ENCODE measurements around the gene RANBP3. TPM values are rescaled to one million over a fixed set of nuclear protein-coding genes. Genes with fewer than 3 reads are reported as not detected.
A peak's percentile ranks its signal among the peaks of the same experiment; 100 is the strongest.

The RANBP3 gene
- total RNA-seq, 1 experiment from 2014 or later, result 62.4 TPM

- Histone ChIP-seq H3K4me2 (ENCODE audit: low read length) (no peak overlapping the region), H4K20me1 (ENCODE audit: insufficient read depth) (no peaks in the 10 kb centered on the region), H3K9ac (ENCODE audit: low read length) (no peak overlapping the region), H3K79me2 (ENCODE audit: insufficient read depth, low read length) (peaks cover 21% of the 10 kb centered on the region; the same call in 1 of the 2 replicates), H3K4me1 (ENCODE audit: control insufficient read depth in 1 of 2, insufficient read depth in 2 of 2, low read length in 2 of 2) (peaks cover 0 to 3% of the 10 kb centered on the region in 2 experiments; a peak in 1 of 4 replicates), H3K9me2 (ENCODE audit: insufficient read depth) (no peaks in the 10 kb centered on the region), H3K27me3 (ENCODE audit: insufficient read depth, low read length) (no peaks in the 10 kb centered on the region), H3K36me3 (ENCODE audit: control insufficient read depth in 1 of 2, insufficient read depth in 2 of 2, low read length in 2 of 2) (0 out of 4 replicates have a peak, but pooled peaks cover 0 to 7% of the 10 kb centered on the region in 2 experiments), H2AFZ (ENCODE audit: low read depth, low read length, poor library complexity, severe bottlenecking) (no peak overlapping the region), H3K4me3 (replicated peaks in 1 of 2; ENCODE audit: low read depth in 1 of 2, low read length in 2 of 2) (no peak overlapping the region), H3K27ac (ENCODE audit: low read depth, low read length) (no peak overlapping the region), H3K9me3 (ENCODE audit: control insufficient read depth in 1 of 2, insufficient read depth in 1 of 2, low read depth in 1 of 2, low read length in 2 of 2) (no peaks in the 10 kb centered on the region)
- intact Hi-C loops (cut with micrococcal nuclease), result loop anchor here (2.0 kb wide), 1 partner anchor 65 kb away; no protein-coding TSS in a partner anchor
- ChIA-PET RAD21 (ENCODE audit: low non-redundant PET in 1 of 2, low total read pairs in 2 of 2, uncharacterized antibody in 2 of 2, unreplicated experiment in 2 of 2) (no interaction called here), POLR2A (interaction anchor here (1.1 to 1.4 kb wide), 2 partner anchors 10 to 66 kb away, joined by 3 read pairs; no protein-coding TSS in a partner anchor), CTCF (interaction anchor here (3.7 kb wide), 1 partner anchor 90 kb away, joined by 48 read pairs; the partner anchor contains the start of gene NRTN)
- no peak for TF ChIP-seq YY1 (IDR thresholded peaks at IDR 0.05; ENCODE audit: extremely low read depth, insufficient replicate concordance, low read depth, low read length)
- peak; percentile 30; the same call in 1 of the 2 replicates for TF ChIP-seq POLR2AphosphoS5 (IDR thresholded peaks at IDR 0.05; ENCODE audit: low read depth, low read length)
- BruUV-seq (replicated peaks), result no TSS peak
- DNase-seq (ENCODE audit: low read depth, low spot score) (no peak), ATAC-seq (no peak)
Measured at GRCh38 chr19:5893907-5894703, 83.8 kb downstream of the RANBP3 start.

GRCh38 chr19:5893296-5893903 lies 84.5 kb downstream of the RANBP3 start:
- Histone ChIP-seq H2AFZ (ENCODE audit: low read depth, low read length, poor library complexity, severe bottlenecking) (no peak overlapping the region), H3K27ac (ENCODE audit: low read depth, low read length) (no peak overlapping the region), H3K9ac (ENCODE audit: low read length) (no peak overlapping the region), H3K79me2 (ENCODE audit: insufficient read depth, low read length) (peaks cover 15% of the 10 kb centered on the region; the same call in 1 of the 2 replicates), H4K20me1 (ENCODE audit: insufficient read depth) (no peaks in the 10 kb centered on the region), H3K9me3 (ENCODE audit: control insufficient read depth in 1 of 2, insufficient read depth in 1 of 2, low read depth in 1 of 2, low read length in 2 of 2) (no peaks in the 10 kb centered on the region), H3K27me3 (ENCODE audit: insufficient read depth, low read length) (no peaks in the 10 kb centered on the region), H3K4me2 (ENCODE audit: low read length) (no peak overlapping the region), H3K9me2 (ENCODE audit: insufficient read depth) (no peaks in the 10 kb centered on the region), H3K36me3 (ENCODE audit: control insufficient read depth in 1 of 2, insufficient read depth in 2 of 2, low read length in 2 of 2) (0 out of 4 replicates have a peak, but pooled peaks cover 0 to 7% of the 10 kb centered on the region in 2 experiments), H3K4me1 (ENCODE audit: control insufficient read depth in 1 of 2, insufficient read depth in 2 of 2, low read length in 2 of 2) (peaks cover 0 to 3% of the 10 kb centered on the region in 2 experiments; a peak in 1 of 4 replicates), H3K4me3 (replicated peaks in 1 of 2; ENCODE audit: low read depth in 1 of 2, low read length in 2 of 2) (no peak overlapping the region)
- ATAC-seq (no peak), DNase-seq (ENCODE audit: low read depth, low spot score) (no peak)
- ChIA-PET RAD21 (ENCODE audit: low non-redundant PET in 1 of 2, low total read pairs in 2 of 2, uncharacterized antibody in 2 of 2, unreplicated experiment in 2 of 2) (interaction anchor here (0.7 to 1.0 kb wide), 2 partner anchors 85 to 89 kb away, joined by 3 to 4 read pairs; no protein-coding TSS in a partner anchor), CTCF (interaction anchor here (0.6 to 3.7 kb wide), 4 partner anchors 11 to 96 kb away, joined by 3 to 48 read pairs (median 4); partner anchors contain the start of genes NDUFA11 and NRTN), POLR2A (interaction anchor here (1.1 to 1.4 kb wide), 2 partner anchors 11 to 65 kb away, joined by 3 read pairs; no protein-coding TSS in a partner anchor)
- no TSS peak for BruUV-seq (replicated peaks)
- intact Hi-C loops (cut with micrococcal nuclease), result loop anchor here (2.0 kb wide), 1 partner anchor 65 kb away; no protein-coding TSS in a partner anchor
- TF ChIP-seq YY1 (IDR thresholded peaks at IDR 0.05; ENCODE audit: extremely low read depth, insufficient replicate concordance, low read depth, low read length) (no peak), ELF1 (IDR thresholded peaks at IDR 0.05; ENCODE audit: borderline replicate concordance, low read depth) (no peak), TCF7L2 (IDR thresholded peaks at IDR 0.05; ENCODE audit: borderline replicate concordance, extremely low read depth, insufficient read depth, insufficient read length) (no peak), EZH2phosphoT487 (IDR thresholded peaks at IDR 0.05; ENCODE audit: borderline replicate concordance) (no peak), SRF (IDR thresholded peaks at IDR 0.05; ENCODE audit: low read depth) (no peak), CTCF (IDR thresholded peaks at IDR 0.05 in 2 of 3, conservative IDR thresholded peaks at IDR 0.05 in 1 of 3; ENCODE audit: borderline replicate concordance in 1 of 3, insufficient read depth in 1 of 3, low read depth in 2 of 3, low read length in 2 of 3) (no peak), JUND (IDR thresholded peaks at IDR 0.05) (no peak), CBX3 (IDR thresholded peaks at IDR 0.05; ENCODE audit: low read depth) (no peak), MAX (IDR thresholded peaks at IDR 0.05) (no peak)
- TF ChIP-seq, protein P1, sequence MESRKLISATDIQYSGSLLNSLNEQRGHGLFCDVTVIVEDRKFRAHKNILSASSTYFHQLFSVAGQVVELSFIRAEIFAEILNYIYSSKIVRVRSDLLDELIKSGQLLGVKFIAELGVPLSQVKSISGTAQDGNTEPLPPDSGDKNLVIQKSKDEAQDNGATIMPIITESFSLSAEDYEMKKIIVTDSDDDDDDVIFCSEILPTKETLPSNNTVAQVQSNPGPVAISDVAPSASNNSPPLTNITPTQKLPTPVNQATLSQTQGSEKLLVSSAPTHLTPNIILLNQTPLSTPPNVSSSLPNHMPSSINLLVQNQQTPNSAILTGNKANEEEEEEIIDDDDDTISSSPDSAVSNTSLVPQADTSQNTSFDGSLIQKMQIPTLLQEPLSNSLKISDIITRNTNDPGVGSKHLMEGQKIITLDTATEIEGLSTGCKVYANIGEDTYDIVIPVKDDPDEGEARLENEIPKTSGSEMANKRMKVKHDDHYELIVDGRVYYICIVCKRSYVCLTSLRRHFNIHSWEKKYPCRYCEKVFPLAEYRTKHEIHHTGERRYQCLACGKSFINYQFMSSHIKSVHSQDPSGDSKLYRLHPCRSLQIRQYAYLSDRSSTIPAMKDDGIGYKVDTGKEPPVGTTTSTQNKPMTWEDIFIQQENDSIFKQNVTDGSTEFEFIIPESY (IDR thresholded peaks at IDR 0.05; ENCODE audit: extremely low read depth, insufficient replicate concordance, low read length), result no peak

All from HCT116 (cell line).